Endothelial cell (in vitro differentiated cells): ENCODE data around the gene IQGAP1. TPM values are rescaled to one million over a fixed set of nuclear protein-coding genes. Genes with fewer than 3 reads are reported as not detected.
"Not testable (repeated sequence)": the region's sequence is repeated elsewhere in the genome, so short reads cannot be mapped to it uniquely, and the experiment has no call there.

Source experiments
- DNase-seq: peaks from one replicate; pipeline ENCODE4 v3.0.0; 2021; ENCODE audit warnings: low spot score
- H3K27ac Mint-ChIP-seq: one replicate; pipeline ENCODE4 v1.8.0; 2021; ENCODE audit warnings: mixed read lengths, inconsistent platforms; ENCODE audit not compliant: unreplicated experiment
- H3K27me3 Mint-ChIP-seq: one replicate; pipeline ENCODE4 v1.8.0; 2021; ENCODE audit warnings: mild to moderate bottlenecking, moderate library complexity, mixed read lengths, inconsistent platforms; ENCODE audit not compliant: unreplicated experiment
- H3K36me3 Mint-ChIP-seq: one replicate; pipeline ENCODE4 v1.8.0; 2021; ENCODE audit warnings: mild to moderate bottlenecking, low read depth, mixed read lengths, inconsistent platforms; ENCODE audit not compliant: unreplicated experiment
- H3K4me1 Mint-ChIP-seq: one replicate; pipeline ENCODE4 v1.8.0; 2021; ENCODE audit warnings: mild to moderate bottlenecking, mixed read lengths, inconsistent platforms; ENCODE audit not compliant: unreplicated experiment
- H3K4me3 Mint-ChIP-seq: one replicate; pipeline ENCODE4 v1.8.0; 2021; ENCODE audit warnings: mild to moderate bottlenecking, mixed read lengths, inconsistent platforms; ENCODE audit not compliant: unreplicated experiment
- H3K9me3 Mint-ChIP-seq: one replicate; pipeline ENCODE4 v1.8.0; 2021; ENCODE audit warnings: mixed read lengths, inconsistent platforms; ENCODE audit not compliant: unreplicated experiment
- CTCF ChIP-seq: fragments of 200-600 bp; sonication (generic); IDR thresholded peaks from one replicate; pipeline ENCODE4 v1.5.0; 2021; ENCODE audit warnings: antibody characterized with exemption; ENCODE audit not compliant: unreplicated experiment
- total RNA-seq: library from RNA; stranded (reverse); fragmentation: NEBNext Ultra II Directional; extraction: Animal tissue kit (Norgen Biotek cat#: 25700); gene quantifications from one replicate; pipeline ENCODE4 v1.2.1, GENCODE V29; 2021; ENCODE audit not compliant: unreplicated experiment

IQGAP1 gene
- total RNA-seq, 1 donor from 2014 or later = 86.4 TPM

DNA sequence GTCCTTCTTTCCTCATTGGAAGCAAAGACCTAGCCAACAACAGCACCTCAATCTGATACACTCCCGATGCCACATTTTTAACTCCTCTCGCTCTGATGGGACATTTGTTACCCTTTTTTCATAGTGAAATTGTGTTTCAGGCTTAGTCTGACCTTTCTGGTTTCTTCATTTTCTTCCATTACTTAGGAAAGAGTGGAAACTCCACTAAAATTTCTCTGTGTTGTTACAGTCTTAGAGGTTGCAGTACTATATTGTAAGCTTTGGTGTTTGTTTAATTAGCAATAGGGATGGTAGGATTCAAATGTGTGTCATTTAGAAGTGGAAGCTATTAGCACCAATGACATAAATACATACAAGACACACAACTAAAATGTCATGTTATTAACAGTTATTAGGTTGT lies 112.1 kb downstream of the IQGAP1 start:
- H3K27ac Mint-ChIP-seq = no peak overlapping the region

GRCh38 chr15:90501898-90502297 lies 113.9 kb downstream of the IQGAP1 start:
- H3K4me1 Mint-ChIP-seq = no peaks in the 10 kb centered on the region
- H3K27me3 Mint-ChIP-seq = no peaks in the 10 kb centered on the region
- no peak for TF ChIP-seq CTCF
- H3K27ac Mint-ChIP-seq = no peak overlapping the region
- H3K9me3 Mint-ChIP-seq = no peaks in the 10 kb centered on the region
- no peak for DNase-seq
- peaks cover 18% of the 10 kb centered on the region for H3K36me3 Mint-ChIP-seq
- H3K4me3 Mint-ChIP-seq = no peak overlapping the region

More for the DNA sequence above, 112.1 kb downstream of the IQGAP1 start:
- TF ChIP-seq CTCF = no peak
- H3K9me3 Mint-ChIP-seq = no peaks in the 10 kb centered on the region
- no peak for DNase-seq
- H3K4me1 Mint-ChIP-seq = peaks cover 3% of the 10 kb centered on the region
- H3K36me3 Mint-ChIP-seq = peaks cover 18% of the 10 kb centered on the region
- peak overlapping the region; percentile 8 for H3K4me3 Mint-ChIP-seq
- peaks cover 1% of the 10 kb centered on the region for H3K27me3 Mint-ChIP-seq

GRCh38 chr15:90510781-90511180 lies 122.7 kb downstream of the IQGAP1 start:
- H3K27me3 Mint-ChIP-seq = not testable (repeated sequence)

DNA sequence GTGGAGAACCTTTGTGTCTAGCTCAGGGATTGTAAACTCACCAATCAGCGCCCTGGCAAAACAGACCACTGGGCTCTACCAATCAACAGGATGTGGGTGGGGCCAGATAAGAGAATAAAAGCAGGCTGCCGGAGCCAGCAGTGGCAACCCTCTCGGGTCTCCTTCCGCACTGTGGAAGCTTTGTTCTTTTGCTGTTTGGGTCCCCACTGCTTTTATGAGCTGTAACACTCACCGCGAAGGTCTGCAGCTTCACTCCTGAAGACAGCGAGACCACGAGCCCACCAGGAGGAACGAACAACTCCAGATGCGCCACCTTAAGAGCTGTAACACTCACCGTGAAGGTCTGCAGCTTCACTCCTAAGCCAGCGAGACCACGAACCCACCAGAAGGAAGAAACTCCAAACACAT lies 123.2 kb downstream of the IQGAP1 start:
- H3K36me3 Mint-ChIP-seq, H3K27ac Mint-ChIP-seq, DNase-seq, H3K9me3 Mint-ChIP-seq, H3K27me3 Mint-ChIP-seq, H3K4me1 Mint-ChIP-seq, H3K4me3 Mint-ChIP-seq: not testable (repeated sequence)

More at GRCh38 chr15:90510781-90511180, 122.7 kb downstream of the IQGAP1 start:
- not testable (repeated sequence) for H3K27ac Mint-ChIP-seq, H3K4me3 Mint-ChIP-seq, DNase-seq, H3K4me1 Mint-ChIP-seq, H3K36me3 Mint-ChIP-seq, H3K9me3 Mint-ChIP-seq

- no peak for TF ChIP-seq CTCF
- Mint-ChIP-seq H3K27ac (peak overlapping the region; percentile 52), H3K4me3 (no peak overlapping the region), H3K36me3 (peaks cover 7% of the 10 kb centered on the region), H3K9me3 (no peaks in the 10 kb centered on the region), H3K27me3 (no peaks in the 10 kb centered on the region), H3K4me1 (no peaks in the 10 kb centered on the region)
- DNase-seq = no peak
These were observed 124.2 kb downstream of the IQGAP1 start for GRCh38 chr15:90512276-90512675.

GRCh38 chr15:90512981-90513380 lies 124.9 kb downstream of the IQGAP1 start:
- H3K27me3 Mint-ChIP-seq = no peaks in the 10 kb centered on the region
- H3K4me3 Mint-ChIP-seq = no peak overlapping the region
- H3K4me1 Mint-ChIP-seq = no peaks in the 10 kb centered on the region

More at GRCh38 chr15:90512981-90513380, 124.9 kb downstream of the IQGAP1 start:
- no peak for DNase-seq
- no peaks in the 10 kb centered on the region for H3K9me3 Mint-ChIP-seq
- no peak overlapping the region for H3K27ac Mint-ChIP-seq
- TF ChIP-seq CTCF = no peak
- H3K36me3 Mint-ChIP-seq = peaks cover 7% of the 10 kb centered on the region
